Neuron (in vitro differentiated cells): ENCODE data around the gene CBX8.

Experiments
- H2AFZ ChIP-seq: one replicate; pipeline ENCODE4 v1.6.1; 2013; ENCODE audit warnings: low read depth, mild to moderate bottlenecking, inconsistent platforms, low read length, moderate library complexity
- H3K27me3 ChIP-seq: one replicate; pipeline ENCODE4 v1.6.1; 2013; ENCODE audit warnings: low read length; ENCODE audit not compliant: insufficient read depth
- H3K36me3 ChIP-seq: one replicate; pipeline ENCODE4 v1.6.1; 2013; ENCODE audit warnings: low read length; ENCODE audit not compliant: insufficient read depth
- H3K4me1 ChIP-seq: one replicate; pipeline ENCODE4 v1.6.1; 2013; ENCODE audit warnings: low read length; ENCODE audit not compliant: insufficient read depth
- H3K4me3 ChIP-seq: 2 replicates; pipeline ENCODE4 v1.5.1; 2013; ENCODE audit warnings: mild to moderate bottlenecking, low read length, moderate library complexity
- H3K9me3 ChIP-seq: one replicate; pipeline ENCODE4 v1.6.1; 2013; ENCODE audit warnings: low read length

Gene CBX8

DNA sequence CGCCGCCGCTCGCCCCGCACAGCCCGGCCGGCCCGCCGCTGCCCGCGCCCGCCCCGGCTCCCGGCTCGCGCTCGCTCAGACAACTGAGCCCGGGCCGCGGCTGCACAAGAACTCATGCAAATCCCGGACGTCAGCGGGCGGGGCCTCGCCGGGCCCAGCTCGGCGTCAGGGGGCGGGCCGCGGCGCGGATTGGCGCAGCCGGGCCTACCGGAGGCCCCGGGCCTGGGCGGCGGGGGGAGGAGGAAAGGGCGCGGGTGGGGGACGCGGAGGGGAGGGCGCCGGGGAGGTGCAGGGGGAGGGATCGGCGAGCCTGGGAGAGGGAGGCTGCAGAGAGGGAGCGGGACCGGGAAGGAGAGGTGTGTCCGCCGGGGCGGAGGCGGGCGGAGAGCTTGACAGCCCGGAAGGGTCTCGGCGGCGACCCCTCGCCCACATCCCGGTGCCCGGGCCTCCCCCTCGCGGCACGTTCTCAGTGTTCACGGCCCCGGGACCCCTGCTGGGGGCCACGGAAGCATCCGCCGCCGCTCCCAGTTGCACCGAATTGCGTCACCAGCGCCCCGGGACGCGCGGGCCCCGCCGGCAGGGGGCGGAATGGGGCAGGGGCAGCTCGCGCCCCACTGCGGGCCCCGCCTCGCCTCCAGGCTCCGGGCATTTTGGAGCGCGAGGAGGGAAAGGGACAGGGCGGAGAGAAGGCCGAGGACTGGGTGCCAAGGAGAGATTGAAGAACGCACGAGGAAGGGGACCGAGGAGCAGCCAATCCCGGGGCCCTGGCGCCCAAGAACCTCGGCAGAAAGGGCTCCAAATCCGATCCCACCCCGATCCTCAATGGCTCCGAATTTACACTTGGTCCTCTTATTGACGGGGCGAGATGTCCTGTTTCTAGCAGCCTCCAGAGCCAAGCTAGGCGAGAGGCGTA lies 42.7 kb upstream of the CBX8 start, which contains the start of gene CBX4:
Gene CBX4 (minus strand): TSS at position 85 of the 913 bp plus-strand sequence. CDS start 189 bp downstream, outside the sequence.
- H3K36me3 ChIP-seq, result peaks cover 20% of the 10 kb centered on the region
- peak within 1 kb of the TSS; percentile 80 for H3K4me3 ChIP-seq
- H3K27me3 ChIP-seq, result peaks cover 42% of the 10 kb centered on the region
- H3K4me1 ChIP-seq, result peaks cover 34% of the 10 kb centered on the region
- H2AFZ ChIP-seq, result peak within 1 kb of the TSS; percentile 21
- peaks cover 6% of the 10 kb centered on the region for H3K9me3 ChIP-seq

DNA sequence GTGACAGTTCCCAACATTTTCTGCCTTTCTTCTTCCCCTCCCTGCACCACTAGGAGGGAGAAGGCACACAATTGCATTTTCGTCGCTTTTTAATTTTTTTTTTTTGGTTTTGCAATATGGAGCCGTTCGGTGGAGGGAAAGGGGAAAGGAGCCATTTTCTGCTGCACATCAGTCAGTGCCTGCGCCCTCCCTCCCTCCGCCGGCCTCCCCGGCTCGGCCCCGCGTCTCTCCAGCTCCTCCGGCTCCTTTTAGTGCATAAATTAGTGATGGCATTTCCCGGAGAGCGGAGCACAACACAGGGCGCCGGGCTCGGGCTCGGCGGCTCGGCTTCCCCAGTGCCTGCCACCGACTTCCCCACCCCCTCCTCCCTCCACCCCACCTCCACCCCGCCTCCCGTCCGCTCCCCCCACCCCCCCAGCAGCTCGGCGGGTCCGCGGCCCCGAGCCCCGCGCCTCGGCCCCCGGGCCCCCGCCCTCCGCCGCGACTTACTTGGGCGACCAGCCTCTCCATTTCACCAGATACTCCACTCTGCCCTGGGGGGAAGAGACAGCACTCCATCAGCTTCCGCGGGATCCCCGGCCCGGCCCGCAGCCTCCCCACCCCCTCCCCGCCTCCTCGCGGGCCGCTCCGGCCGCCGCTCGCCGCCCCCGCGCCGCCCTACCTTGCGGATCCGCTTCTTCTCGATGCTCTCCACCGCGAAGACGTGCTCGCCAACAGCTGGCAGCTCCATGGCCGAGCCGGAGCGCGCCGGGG lies 41.8 kb upstream of the CBX8 start:
- Histone ChIP-seq H3K27me3 (peaks cover 39% of the 10 kb centered on the region), H3K4me1 (peaks cover 30% of the 10 kb centered on the region)

DNA sequence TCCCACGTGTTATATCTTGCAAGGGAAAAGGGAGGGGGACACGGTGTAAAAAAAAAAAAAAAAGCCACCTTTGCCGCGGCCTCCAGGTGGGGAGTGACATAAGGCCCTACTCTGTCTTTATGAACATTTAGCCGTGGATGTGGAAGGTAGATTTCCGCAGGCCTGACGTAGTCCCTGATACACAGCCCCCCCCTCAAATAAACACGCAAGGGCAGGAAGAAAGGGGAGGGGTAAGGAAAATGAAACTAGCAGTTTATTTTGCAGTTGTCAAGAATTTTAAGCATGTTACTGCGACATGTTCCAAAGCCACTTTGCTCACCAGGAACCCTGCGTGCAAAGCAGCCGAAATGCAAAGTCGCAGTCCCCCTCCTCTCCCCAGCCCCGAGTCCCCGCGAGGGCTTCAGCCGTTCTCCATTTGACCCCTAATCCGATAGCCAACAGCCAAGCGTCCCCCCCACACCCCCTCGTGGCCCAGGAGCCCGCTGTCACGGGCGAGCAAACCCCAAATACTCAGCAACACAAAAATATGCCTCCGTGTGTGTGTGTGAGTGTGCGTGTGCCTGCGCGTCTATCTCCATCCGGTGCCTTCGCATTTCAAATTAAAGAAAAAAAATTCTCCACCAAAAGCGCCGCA lies 41.1 kb upstream of the CBX8 start:
- peaks cover 32% of the 10 kb centered on the region for H3K27me3 ChIP-seq
- H3K4me1 ChIP-seq, result peaks cover 28% of the 10 kb centered on the region

More for the DNA sequence above, 41.8 kb upstream of the CBX8 start:
- Histone ChIP-seq H3K4me3 (peak overlapping the region; percentile 80), H3K9me3 (peaks cover 9% of the 10 kb centered on the region), H3K36me3 (peaks cover 29% of the 10 kb centered on the region), H2AFZ (no peak overlapping the region)

DNA sequence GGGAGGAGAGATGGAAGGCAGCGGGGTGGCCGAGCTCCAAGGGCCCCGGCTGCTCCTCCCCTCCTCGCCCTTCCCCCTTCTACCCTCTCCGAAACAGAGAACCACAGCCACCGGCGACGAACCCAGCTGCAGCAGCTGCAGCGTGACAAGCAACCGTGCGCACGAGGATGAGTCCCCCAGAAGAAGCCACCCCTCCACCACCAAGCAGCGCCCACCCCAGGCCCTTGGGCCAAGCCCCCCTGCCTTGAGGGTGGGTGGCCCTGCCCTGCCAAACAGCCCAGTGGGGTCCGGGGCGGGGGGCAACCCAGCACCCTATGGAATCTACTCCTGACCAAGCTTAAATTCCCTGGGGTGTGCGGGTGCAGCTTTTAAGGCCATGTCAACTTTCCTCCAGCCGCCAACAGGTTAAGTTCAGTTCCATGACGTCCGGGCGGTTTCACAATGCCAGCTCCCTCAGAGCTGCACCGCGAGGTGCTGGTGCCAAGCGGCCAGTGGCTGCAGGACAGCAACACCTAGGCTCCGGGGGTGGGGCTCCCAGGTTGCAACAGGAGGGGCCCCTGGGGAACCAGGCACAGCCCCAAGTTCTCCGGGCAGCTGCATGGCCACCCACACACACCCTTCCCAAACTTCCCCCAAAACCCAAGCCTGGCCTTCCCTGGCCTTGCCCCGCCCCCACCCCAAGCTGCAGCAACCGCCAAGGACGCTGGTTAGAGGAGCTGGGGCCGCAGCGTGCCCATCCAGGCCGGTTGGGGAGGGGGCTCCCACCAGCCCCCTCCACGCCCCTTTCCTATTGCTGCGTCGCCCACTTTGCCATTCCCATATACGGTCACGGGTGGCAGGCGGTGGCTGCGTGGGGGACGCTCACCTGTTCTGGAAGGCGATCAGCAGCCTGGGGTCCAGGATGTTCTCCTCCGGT lies 40.4 kb upstream of the CBX8 start:
- H3K27me3 ChIP-seq, result peaks cover 24% of the 10 kb centered on the region
- peaks cover 31% of the 10 kb centered on the region for H3K4me1 ChIP-seq
- H3K4me3 ChIP-seq, result peak overlapping the region; percentile 80
- H3K9me3 ChIP-seq, result peaks cover 9% of the 10 kb centered on the region
- H3K36me3 ChIP-seq, result peaks cover 36% of the 10 kb centered on the region
- H2AFZ ChIP-seq, result no peak overlapping the region

More for the DNA sequence above, 41.1 kb upstream of the CBX8 start:
- Histone ChIP-seq H3K9me3 (peaks cover 9% of the 10 kb centered on the region), H3K36me3 (peaks cover 34% of the 10 kb centered on the region), H2AFZ (no peak overlapping the region), H3K4me3 (peak overlapping the region; percentile 80)

DNA sequence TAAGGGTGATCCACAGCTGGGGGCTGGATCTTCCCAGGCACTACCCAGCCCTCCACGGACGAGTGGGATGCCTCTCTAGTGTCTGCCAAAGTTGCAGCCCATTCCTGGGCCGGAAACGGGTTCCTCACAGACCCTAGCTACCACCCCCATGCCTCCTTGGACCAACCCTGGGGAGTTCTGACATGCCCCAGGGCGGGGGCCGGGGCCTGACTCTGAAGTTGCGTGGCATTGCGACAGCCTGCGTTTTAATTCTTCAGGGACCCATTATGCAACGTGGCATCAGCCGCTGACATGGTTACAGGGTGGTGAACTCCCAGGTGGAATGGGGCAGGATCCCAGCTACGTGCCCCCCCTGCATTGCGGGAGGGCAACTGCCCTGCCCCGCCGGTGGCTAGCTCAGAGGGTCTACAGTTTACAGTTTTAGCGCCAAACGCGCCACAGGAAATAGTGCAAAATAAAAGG lies 39.7 kb upstream of the CBX8 start:
- Histone ChIP-seq H3K27me3 (peaks cover 17% of the 10 kb centered on the region), H2AFZ (no peak overlapping the region), H3K9me3 (peaks cover 9% of the 10 kb centered on the region), H3K4me1 (peaks cover 38% of the 10 kb centered on the region), H3K36me3 (peaks cover 36% of the 10 kb centered on the region), H3K4me3 (no peak overlapping the region)

DNA sequence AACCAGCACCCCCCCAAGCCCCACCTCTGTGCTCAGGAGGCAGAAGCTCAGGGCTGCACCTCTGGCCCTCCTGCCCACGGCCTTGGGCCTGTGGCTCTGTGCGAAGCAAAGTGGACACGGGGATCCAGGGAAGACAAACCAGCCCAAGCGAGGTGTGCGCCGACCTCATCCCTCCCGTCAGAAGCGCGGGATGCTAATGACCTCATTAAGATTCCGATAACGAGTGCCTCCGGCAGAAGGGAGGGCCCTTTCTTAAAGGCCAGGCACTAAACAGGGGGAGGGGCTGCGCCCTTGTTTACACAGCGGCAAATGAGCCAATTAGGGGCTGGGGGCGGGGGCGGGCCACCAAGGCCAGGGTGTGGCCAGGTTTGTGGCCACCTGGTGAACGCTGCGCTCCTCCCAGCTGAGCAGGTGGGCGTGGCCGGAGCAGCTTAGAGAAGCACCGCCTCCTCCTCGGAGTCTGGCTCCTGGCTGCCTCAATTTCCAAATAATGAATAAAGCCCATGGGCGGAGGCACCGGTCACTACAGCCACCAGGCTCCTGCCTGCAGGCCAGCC lies 39.2 kb upstream of the CBX8 start:
- peaks cover 43% of the 10 kb centered on the region for H3K4me1 ChIP-seq
- H3K9me3 ChIP-seq, result peaks cover 9% of the 10 kb centered on the region
- no peak overlapping the region for H3K4me3 ChIP-seq
- no peak overlapping the region for H2AFZ ChIP-seq
- peaks cover 36% of the 10 kb centered on the region for H3K36me3 ChIP-seq
- peaks cover 12% of the 10 kb centered on the region for H3K27me3 ChIP-seq

DNA sequence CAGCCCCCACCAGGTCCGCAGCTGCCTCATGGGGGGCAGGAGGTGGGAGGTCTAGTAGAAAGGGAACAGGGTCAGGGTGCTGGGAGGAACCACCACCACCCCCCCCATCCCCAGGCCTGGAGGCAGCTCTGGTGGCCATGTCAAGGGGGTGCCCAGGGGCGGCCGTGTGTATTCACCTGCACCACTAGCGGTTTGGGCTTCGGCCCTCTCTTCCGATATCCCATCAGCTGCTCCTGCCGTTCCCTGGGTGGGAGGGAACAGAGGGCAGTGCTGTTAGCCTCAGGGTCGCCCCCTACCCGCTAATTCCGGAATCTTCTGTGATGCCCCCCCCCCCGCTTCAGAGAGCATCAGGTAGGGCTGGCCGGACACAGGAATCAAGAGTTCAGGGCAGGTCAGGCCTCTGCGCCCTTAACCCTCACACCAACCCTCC lies 38.6 kb upstream of the CBX8 start:
- H3K4me1 ChIP-seq, result peaks cover 44% of the 10 kb centered on the region
- H3K27me3 ChIP-seq, result peaks cover 7% of the 10 kb centered on the region
- H2AFZ ChIP-seq, result no peak overlapping the region
- no peak overlapping the region for H3K4me3 ChIP-seq
- H3K9me3 ChIP-seq, result peaks cover 9% of the 10 kb centered on the region
- peaks cover 36% of the 10 kb centered on the region for H3K36me3 ChIP-seq

DNA sequence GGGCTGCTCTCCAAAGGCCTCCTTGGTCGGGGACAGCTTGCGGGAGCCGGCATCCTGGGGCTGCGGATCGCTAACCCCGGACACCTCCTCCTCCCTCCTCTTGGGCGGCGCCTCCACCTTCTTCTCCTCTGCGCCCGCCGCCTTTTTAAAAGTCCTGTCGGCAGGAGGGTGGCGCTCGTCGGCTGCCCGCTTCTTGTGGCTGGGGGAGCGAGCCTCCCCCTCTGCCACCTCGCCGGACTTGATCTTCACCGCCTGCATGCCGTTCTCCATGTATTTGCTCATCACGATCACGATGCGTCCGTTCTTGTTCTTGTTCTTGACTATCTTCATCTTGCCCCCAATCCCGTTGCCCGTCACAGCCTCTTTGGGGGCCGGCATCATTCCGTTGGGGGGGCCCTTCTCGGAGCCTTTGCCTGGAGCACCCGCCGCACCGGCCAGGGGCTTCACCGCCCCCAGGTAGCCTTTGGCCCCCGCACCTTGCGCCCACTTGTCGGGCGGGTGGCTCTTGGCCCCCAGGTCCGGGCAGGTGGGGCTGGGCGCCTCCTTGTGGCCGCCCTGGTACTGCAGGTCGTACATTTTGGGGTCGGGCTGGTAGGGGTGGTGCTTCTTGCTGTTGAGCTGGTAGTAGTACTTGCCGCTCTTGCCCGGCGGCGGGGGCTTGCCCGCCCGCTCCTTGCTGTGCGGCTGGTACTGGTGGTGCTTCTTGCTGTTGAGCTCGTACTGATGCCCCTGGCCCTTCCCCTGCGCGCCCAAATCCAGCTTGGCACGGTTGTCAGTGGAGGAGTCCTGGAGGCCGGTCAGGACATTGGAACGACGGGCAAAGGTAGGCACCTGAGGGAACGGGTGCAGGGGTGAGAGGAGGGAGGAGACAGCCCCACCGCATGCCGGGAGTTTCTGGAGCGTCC lies 37.9 kb upstream of the CBX8 start:
- Histone ChIP-seq H2AFZ (no peak overlapping the region), H3K4me1 (peaks cover 39% of the 10 kb centered on the region), H3K4me3 (no peak overlapping the region), H3K27me3 (no peaks in the 10 kb centered on the region), H3K9me3 (peaks cover 9% of the 10 kb centered on the region), H3K36me3 (peaks cover 36% of the 10 kb centered on the region)

DNA sequence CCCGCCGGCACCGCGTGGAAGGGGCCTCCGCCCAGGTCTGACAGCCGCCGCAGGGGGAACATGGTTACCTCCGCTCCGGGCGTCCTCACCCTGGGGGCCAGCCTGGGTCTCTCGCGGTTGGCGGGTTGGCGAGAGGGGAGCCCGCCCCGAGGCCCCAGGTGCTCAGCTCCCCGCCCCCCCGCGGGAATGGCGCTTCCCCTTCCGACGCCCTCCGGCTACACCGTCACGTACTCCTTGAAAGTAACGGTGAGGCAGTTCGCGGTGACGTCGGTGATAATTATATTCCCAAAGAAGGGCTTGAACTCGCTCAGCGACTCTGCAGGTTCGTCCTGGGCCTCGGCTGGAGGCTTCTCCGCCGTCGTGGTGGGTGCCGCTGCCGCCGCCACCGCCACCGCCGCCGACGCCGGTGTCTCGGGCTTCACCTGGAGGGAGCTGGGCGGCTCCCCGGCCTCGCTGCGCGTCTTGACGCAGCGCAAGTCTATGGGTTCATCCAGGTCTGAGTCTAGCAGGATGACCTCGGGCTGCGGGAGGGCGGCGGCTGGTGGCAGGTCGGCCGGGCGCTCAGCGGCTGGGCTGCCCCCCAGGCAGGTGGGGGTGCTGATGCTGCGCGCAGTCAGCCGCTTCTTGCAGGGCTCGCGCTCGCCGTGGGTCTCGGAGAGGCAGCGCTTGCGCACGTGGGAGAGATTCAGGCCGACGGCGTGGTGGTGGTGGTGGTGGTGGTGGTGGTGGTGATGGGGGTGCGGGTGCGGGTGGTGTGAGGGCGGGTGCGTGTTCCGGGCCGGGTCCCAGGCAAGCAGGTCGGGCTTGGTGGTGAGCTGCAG lies 37.1 kb upstream of the CBX8 start:
- Histone ChIP-seq H3K27me3 (no peaks in the 10 kb centered on the region), H2AFZ (no peak overlapping the region), H3K4me3 (no peak overlapping the region), H3K9me3 (peaks cover 9% of the 10 kb centered on the region), H3K36me3 (peaks cover 36% of the 10 kb centered on the region), H3K4me1 (peaks cover 45% of the 10 kb centered on the region)

DNA sequence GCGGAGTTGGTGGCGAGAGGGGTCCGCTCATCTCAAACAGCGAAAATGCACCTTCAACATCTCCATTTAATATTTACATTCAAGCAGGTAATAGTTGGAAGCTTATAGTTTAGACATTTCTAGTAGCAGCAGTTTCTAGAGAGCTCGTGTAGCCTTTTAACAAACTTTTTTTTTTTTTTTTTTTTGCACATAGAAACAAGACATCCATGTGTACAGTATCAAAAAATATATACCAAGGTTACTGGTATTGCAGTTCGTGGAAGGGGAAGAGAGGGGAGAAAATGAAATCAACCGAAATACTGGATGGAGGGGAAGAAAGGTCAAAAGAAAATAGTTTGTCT lies 36.2 kb upstream of the CBX8 start:
- no peak overlapping the region for H3K4me3 ChIP-seq
- H3K4me1 ChIP-seq, result peaks cover 53% of the 10 kb centered on the region
- H2AFZ ChIP-seq, result no peak overlapping the region
- H3K27me3 ChIP-seq, result no peaks in the 10 kb centered on the region
- peaks cover 36% of the 10 kb centered on the region for H3K36me3 ChIP-seq
- H3K9me3 ChIP-seq, result peaks cover 9% of the 10 kb centered on the region
